CD14-positive monocyte (primary cell): ENCODE measurements around the gene ARHGAP33. TPM values are rescaled to one million over a fixed set of nuclear protein-coding genes. Genes with fewer than 3 reads are reported as not detected.
"Not testable (repeated sequence)": the region's sequence is repeated elsewhere in the genome, so short reads cannot be mapped to it uniquely, and the experiment has no call there.

ENCODE experiments used
- DNase-seq, 3 donors: peaks; one replicate each; pipeline ENCODE4 v3.0.0-alpha.2; 2011 to 2022
- H2AFZ ChIP-seq: 2 replicates; pipeline ENCODE4 v1.6.0; 2012; ENCODE audit warnings: mild to moderate bottlenecking, low read depth, low read length, inconsistent platforms; ENCODE audit not compliant: insufficient read depth, poor library complexity, severe bottlenecking
- H3K27ac ChIP-seq, 2 donors: 1 replicate in 1 of 2; 2 replicates in 1 of 2; pipeline ENCODE4 v1.5.1; 2012 to 2013; ENCODE audit warnings: low read length in 2 of 2, control low read depth in 1 of 2, inconsistent platforms in 1 of 2, low read depth in 1 of 2, mild to moderate bottlenecking in 1 of 2
- H3K27me3 ChIP-seq, 2 donors: one replicate each; pipeline versions ENCODE4 v1.6.0 to v1.6.1; 2011 to 2013; ENCODE audit warnings: low read length in 2 of 2; ENCODE audit not compliant: control insufficient read depth in 2 of 2, insufficient read depth in 2 of 2
- H3K36me3 ChIP-seq, 2 donors: replicated peaks in 1 of 2; 1 replicate in 1 of 2; 2 replicates in 1 of 2; pipeline versions ENCODE4 v1.5.1 to v1.6.1; 2012 to 2013; ENCODE audit warnings: low read length in 2 of 2, control low read depth in 1 of 2, inconsistent platforms in 1 of 2, mild to moderate bottlenecking in 1 of 2; ENCODE audit not compliant: insufficient read depth in 2 of 2, control insufficient read depth in 1 of 2
- H3K4me1 ChIP-seq, 2 donors: 1 replicate in 1 of 2; 2 replicates in 1 of 2; pipeline versions ENCODE4 v1.5.1 to v1.6.1; 2012 to 2013; ENCODE audit warnings: low read length in 2 of 2, control low read depth in 1 of 2, inconsistent platforms in 1 of 2, mild to moderate bottlenecking in 1 of 2, moderate library complexity in 1 of 2; ENCODE audit not compliant: insufficient read depth in 2 of 2, control insufficient read depth in 1 of 2
- H3K4me2 ChIP-seq: replicated peaks from 2 replicates; pipeline ENCODE3; 2012; ENCODE audit warnings: low read length, moderate library complexity, mild to moderate bottlenecking; ENCODE audit not compliant: poor library complexity, severe bottlenecking; ENCODE audit errors: extremely low read depth
- H3K4me3 ChIP-seq, 3 experiments: fragments of 200-600 bp in 1 of 3; sonication (generic) in 1 of 3; replicated peaks in 1 of 3; 1 replicate in 2 of 3; 2 replicates in 1 of 3; pipeline ENCODE4 v1.5.1; 2011 to 2013; ENCODE audit warnings: low read length in 3 of 3, mild to moderate bottlenecking in 3 of 3, control low read depth in 2 of 3, low read depth in 2 of 3, inconsistent platforms in 1 of 3, moderate library complexity in 1 of 3
- H3K79me2 ChIP-seq: 2 replicates; pipeline ENCODE4 v1.6.0; 2012; ENCODE audit warnings: mild to moderate bottlenecking, control low read depth, inconsistent platforms, low read length, moderate library complexity; ENCODE audit not compliant: insufficient read depth
- H3K9ac ChIP-seq: 2 replicates; pipeline ENCODE4 v1.6.0; 2017; ENCODE audit warnings: low read length, mild to moderate bottlenecking; ENCODE audit not compliant: insufficient read depth, poor library complexity, severe bottlenecking
- H3K9me3 ChIP-seq, 2 donors: replicated peaks in 1 of 2; 1 replicate in 1 of 2; 2 replicates in 1 of 2; pipeline versions ENCODE4 v1.5.1 to v1.6.1; 2012 to 2013; ENCODE audit warnings: low read length in 2 of 2, control low read depth in 1 of 2; ENCODE audit not compliant: control insufficient read depth in 1 of 2, insufficient read depth in 1 of 2
- H4K20me1 ChIP-seq: 2 replicates; pipeline ENCODE4 v1.6.0; 2012; ENCODE audit warnings: mild to moderate bottlenecking, low read length, control low read depth, moderate library complexity; ENCODE audit not compliant: insufficient read depth
- H3K27ac Mint-ChIP-seq, 7 donors: one replicate each; pipeline ENCODE4 v1.8.0; 2020; ENCODE audit warnings: mild to moderate bottlenecking in 7 of 7, mixed read lengths in 7 of 7, moderate library complexity in 6 of 7, inconsistent platforms in 2 of 7
- H3K27me3 Mint-ChIP-seq, 3 donors: one replicate each; pipeline ENCODE4 v1.8.0; 2021 to 2022; ENCODE audit warnings: low read depth in 3 of 3, mild to moderate bottlenecking in 3 of 3, mixed read lengths in 3 of 3, moderate library complexity in 3 of 3, inconsistent platforms in 1 of 3
- H3K36me3 Mint-ChIP-seq, 2 donors: one replicate each; pipeline ENCODE4 v1.8.0; 2020; ENCODE audit warnings: mixed read lengths in 2 of 2, inconsistent platforms in 1 of 2, mild to moderate bottlenecking in 1 of 2
- H3K4me1 Mint-ChIP-seq: one replicate; pipeline ENCODE4 v1.8.0; 2020; ENCODE audit warnings: mild to moderate bottlenecking, mixed read lengths
- H3K4me3 Mint-ChIP-seq, 2 donors: one replicate each; pipeline ENCODE4 v1.8.0; 2020; ENCODE audit warnings: mild to moderate bottlenecking in 2 of 2, mixed read lengths in 2 of 2, moderate library complexity in 1 of 2
- H3K9me3 Mint-ChIP-seq, 7 donors: one replicate each; pipeline ENCODE4 v1.8.0; 2020 to 2022; ENCODE audit warnings: mixed read lengths in 7 of 7, mild to moderate bottlenecking in 6 of 7, moderate library complexity in 6 of 7, inconsistent platforms in 2 of 7
- WGBS: methylation state at CpG from one replicate; pipeline ENCODE4 v1.1.5; 2013; ENCODE audit warnings: missing lambda C conversion rate; ENCODE audit not compliant: insufficient coverage; 5-methylcytosine and 5-hydroxymethylcytosine counted together
- intact Hi-C, 2 donors: fragments of 100-400 bp; cut with micrococcal nuclease; formaldehyde crosslinking; loops; one replicate each; pipeline versions ENCODE4 v1.15.0 to v1.15.1; 2023
- polyA plus RNA-seq, 3 donors: library from polyadenylated mRNA; depleted of rRNA in 1 of 3; unstranded in 2 of 3; stranded (reverse) in 1 of 3; fragments of 300-500 nt in 2 of 3; fragments of >200 nt in 1 of 3; fragmentation: Illumina TruSeq in 2 of 3; gene quantifications; 1 replicate in 2 of 3; 2 replicates in 1 of 3; pipeline ENCODE4 v1.2.3, GENCODE V29; 2012 to 2021
- TF ChIP-seq, protein P1 (sequence below): fragments of 200-600 bp; IDR thresholded peaks from one replicate; pipeline ENCODE4 v1.8.0; 2022; ENCODE audit warnings: antibody characterized with exemption, mild to moderate bottlenecking

Gene ARHGAP33
- polyA plus RNA-seq, 3 donors: 8.6 TPM; not detected in 2

DNA sequence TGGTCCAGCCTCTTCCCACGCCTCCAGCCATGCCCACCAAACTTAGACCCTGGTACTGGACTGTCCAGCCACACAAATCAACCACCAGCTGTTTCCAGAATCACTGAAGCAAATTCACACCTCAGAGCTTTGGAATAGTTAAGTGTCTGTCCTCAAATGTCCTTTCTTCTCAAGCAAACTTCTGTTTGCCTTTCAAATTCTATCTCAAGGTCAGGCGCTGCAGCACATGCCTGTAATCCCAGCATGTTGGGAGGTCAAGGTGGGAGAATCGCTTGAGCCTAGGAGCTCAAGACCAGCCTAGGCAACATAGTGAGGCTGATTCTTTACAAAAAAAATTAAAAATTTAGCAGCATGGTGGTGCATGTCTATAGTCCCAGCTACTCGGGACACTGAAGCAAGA, 56.7 kb downstream of the ARHGAP33 start:
- H3K27me3 Mint-ChIP-seq: peaks cover 0 to 25% (median 16%) of the 10 kb centered on the region in 3 donors

DNA sequence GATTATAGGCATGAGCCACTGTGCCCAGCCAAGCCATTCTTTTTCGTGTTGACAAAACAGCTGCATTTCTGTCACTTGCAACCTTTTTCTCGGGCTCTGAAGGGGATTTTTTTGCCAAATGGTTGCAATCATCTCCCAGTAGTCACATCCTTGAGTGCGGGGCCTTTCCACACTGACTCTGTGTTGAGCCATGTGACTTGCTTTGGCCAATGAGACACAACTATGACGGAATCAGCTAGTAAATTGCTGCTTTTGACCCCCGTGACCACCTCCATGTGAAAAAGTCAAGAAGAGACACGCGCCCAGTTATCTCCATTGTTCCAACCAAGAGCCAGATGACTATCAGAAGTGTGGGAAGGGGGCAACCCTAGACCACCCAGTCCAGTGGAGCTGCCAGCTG, 58.6 kb downstream of the ARHGAP33 start:
- Histone ChIP-seq H3K27ac (no peak overlapping the region), H3K9me3 (peaks cover 2 to 6% of the 10 kb centered on the region in 2 donors), H2AFZ (no peak overlapping the region), H3K79me2 (no peaks in the 10 kb centered on the region), H4K20me1 (no peaks in the 10 kb centered on the region), H3K4me3 (no peak overlapping the region), H3K27me3 (no peaks in the 10 kb centered on the region), H3K9ac (no peak overlapping the region), H3K36me3 (no peaks in the 10 kb centered on the region), H3K4me1 (no peaks in the 10 kb centered on the region), H3K4me2 (no peak overlapping the region)
- WGBS: 60% methylated on average over 3 of the region's 7 CpGs
- Mint-ChIP-seq H3K36me3 (no peaks in the 10 kb centered on the region), H3K4me3 (no peak overlapping the region), H3K9me3 (peaks cover 0 to 7% (median 2%) of the 10 kb centered on the region in 7 donors), H3K27me3 (peaks cover 0 to 27% (median 18%) of the 10 kb centered on the region in 3 donors), H3K4me1 (no peaks in the 10 kb centered on the region), H3K27ac (no peak overlapping the region)
- no peak for DNase-seq
- TF ChIP-seq, protein P1, sequence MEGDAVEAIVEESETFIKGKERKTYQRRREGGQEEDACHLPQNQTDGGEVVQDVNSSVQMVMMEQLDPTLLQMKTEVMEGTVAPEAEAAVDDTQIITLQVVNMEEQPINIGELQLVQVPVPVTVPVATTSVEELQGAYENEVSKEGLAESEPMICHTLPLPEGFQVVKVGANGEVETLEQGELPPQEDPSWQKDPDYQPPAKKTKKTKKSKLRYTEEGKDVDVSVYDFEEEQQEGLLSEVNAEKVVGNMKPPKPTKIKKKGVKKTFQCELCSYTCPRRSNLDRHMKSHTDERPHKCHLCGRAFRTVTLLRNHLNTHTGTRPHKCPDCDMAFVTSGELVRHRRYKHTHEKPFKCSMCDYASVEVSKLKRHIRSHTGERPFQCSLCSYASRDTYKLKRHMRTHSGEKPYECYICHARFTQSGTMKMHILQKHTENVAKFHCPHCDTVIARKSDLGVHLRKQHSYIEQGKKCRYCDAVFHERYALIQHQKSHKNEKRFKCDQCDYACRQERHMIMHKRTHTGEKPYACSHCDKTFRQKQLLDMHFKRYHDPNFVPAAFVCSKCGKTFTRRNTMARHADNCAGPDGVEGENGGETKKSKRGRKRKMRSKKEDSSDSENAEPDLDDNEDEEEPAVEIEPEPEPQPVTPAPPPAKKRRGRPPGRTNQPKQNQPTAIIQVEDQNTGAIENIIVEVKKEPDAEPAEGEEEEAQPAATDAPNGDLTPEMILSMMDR: no peak
- intact Hi-C loops: no loop called here

More for the DNA sequence above, 56.7 kb downstream of the ARHGAP33 start:
- Histone ChIP-seq H3K9me3 (no peaks in the 10 kb centered on the region), H3K4me3 (no peak overlapping the region), H3K27ac (no peak overlapping the region), H3K36me3 (no peaks in the 10 kb centered on the region), H3K27me3 (no peaks in the 10 kb centered on the region), H2AFZ (no peak overlapping the region), H3K4me1 (no peaks in the 10 kb centered on the region), H3K79me2 (no peaks in the 10 kb centered on the region), H3K4me2 (no peak overlapping the region), H3K9ac (no peak overlapping the region), H4K20me1 (no peaks in the 10 kb centered on the region)
- intact Hi-C loops: no loop called here
- H3K36me3 Mint-ChIP-seq: no peaks in the 10 kb centered on the region
- TF ChIP-seq, protein P1: no peak
- DNase-seq: no peak
- H3K4me1 Mint-ChIP-seq: no peaks in the 10 kb centered on the region
- no peak overlapping the region for H3K27ac Mint-ChIP-seq
- 81% methylated on average over 3 of the region's 4 CpGs for whole genome bisulfite sequencing
- H3K4me3 Mint-ChIP-seq: no peak overlapping the region
- no peaks in the 10 kb centered on the region for H3K9me3 Mint-ChIP-seq

DNA sequence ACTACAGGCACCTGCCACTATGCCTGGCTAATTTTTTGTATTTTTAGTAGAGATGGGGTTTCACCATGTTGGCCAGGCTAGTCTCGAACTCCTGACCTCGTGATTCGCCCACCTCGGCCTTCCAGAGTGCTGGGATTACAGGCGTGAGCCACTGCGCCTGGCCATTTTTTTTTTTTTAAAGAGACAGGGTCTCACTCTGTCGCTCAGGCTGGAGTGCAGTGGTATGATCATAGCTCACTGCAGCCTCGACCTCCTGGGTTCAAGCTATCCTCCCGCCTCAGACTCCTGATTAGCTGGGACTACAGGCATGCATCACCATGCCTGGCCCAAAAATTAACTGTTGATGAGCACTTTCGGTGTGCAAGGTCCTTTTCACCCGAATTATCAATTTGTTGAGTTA, 60.7 kb downstream of the ARHGAP33 start:
- H3K4me2 ChIP-seq, H2AFZ ChIP-seq, H3K27ac ChIP-seq, H3K79me2 ChIP-seq, H3K4me1 ChIP-seq, DNase-seq, H3K4me1 Mint-ChIP-seq, H3K4me3 Mint-ChIP-seq, H4K20me1 ChIP-seq, intact Hi-C loops, H3K36me3 ChIP-seq, H3K27me3 ChIP-seq, H3K36me3 Mint-ChIP-seq, H3K4me3 ChIP-seq, H3K27ac Mint-ChIP-seq, H3K9ac ChIP-seq: not testable (repeated sequence)
- peaks cover 6 to 13% of the 10 kb centered on the region in 2 donors for H3K9me3 ChIP-seq
- WGBS: 73% methylated on average over 11 of the region's 11 CpGs
- H3K27me3 Mint-ChIP-seq: peaks cover 5 to 20% (median 16%) of the 10 kb centered on the region in 3 donors
- H3K9me3 Mint-ChIP-seq: peaks cover 0 to 16% (median 4%) of the 10 kb centered on the region in 7 donors
